GM12865 (cell line): ENCODE results near the gene ZNF592.

Source experiments
- DNase-seq: peaks from one replicate; pipeline ENCODE4 v3.0.0; 2010; ENCODE audit warnings: low read depth
- H3K4me3 ChIP-seq: 2 replicates; pipeline ENCODE4 v1.5.1; 2011; ENCODE audit warnings: mild to moderate bottlenecking, low read depth, low read length, control low read depth
- CTCF ChIP-seq: IDR thresholded peaks from 2 replicates; pipeline ENCODE4 v1.5.1; 2011; ENCODE audit warnings: low read length, control low read depth, low read depth, inconsistent platforms; ENCODE audit not compliant: insufficient read depth; ENCODE audit errors: missing control alignments

Gene ZNF592

GRCh38 chr15:84759018-84759417 is 10.6 kb downstream of the ZNF592 start:
- no peak for TF ChIP-seq CTCF
- no peak overlapping the region for H3K4me3 ChIP-seq
- no peak for DNase-seq

- no peak for DNase-seq
- H3K4me3 ChIP-seq, result no peak overlapping the region
- TF ChIP-seq CTCF, result no peak
Measured at GRCh38 chr15:84760219-84760618, 11.8 kb downstream of the ZNF592 start.

DNA sequence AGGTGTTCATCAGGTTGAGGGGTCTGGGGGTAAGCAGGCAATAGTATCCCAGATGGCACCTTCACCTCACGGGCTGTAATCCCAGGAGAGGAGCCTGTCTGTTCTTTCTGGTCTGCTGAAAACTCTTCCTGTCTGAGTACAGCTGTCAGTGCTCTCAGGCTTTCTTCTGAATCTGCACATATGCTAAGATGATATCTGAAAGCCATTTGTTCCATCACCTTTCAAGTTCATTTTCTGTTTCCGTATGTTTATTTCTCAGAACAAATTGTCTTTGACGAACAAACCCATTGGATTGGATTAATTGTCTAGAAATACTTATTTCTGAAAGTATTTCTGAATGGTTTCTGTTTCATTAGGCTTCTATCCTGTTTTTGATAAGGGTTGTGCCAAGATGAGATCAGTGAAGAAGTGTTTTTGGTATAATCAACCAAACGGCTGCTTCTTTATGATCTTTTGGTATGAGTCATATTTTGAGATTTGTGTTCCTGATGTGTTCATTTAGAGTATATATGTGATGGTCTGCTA is 13.3 kb downstream of the ZNF592 start:
- TF ChIP-seq CTCF, result no peak
- DNase-seq, result peak; percentile 64

GRCh38 chr15:84762840-84763572 is 14.6 kb downstream of the ZNF592 start:
- DNase-seq, result no peak
- no peak for TF ChIP-seq CTCF
- no peak overlapping the region for H3K4me3 ChIP-seq

More for the DNA sequence above, 13.3 kb downstream of the ZNF592 start:
- H3K4me3 ChIP-seq, result no peak overlapping the region

GRCh38 chr15:84764585-84764984 is 16.2 kb downstream of the ZNF592 start:
- DNase-seq, result no peak
- no peak overlapping the region for H3K4me3 ChIP-seq
- TF ChIP-seq CTCF, result no peak

GRCh38 chr15:84764989-84765388 is 16.6 kb downstream of the ZNF592 start:
- no peak for DNase-seq
- no peak overlapping the region for H3K4me3 ChIP-seq

More at GRCh38 chr15:84764989-84765388, 16.6 kb downstream of the ZNF592 start:
- TF ChIP-seq CTCF, result no peak
